Measurements from ENCODE around the gene NANOS3. TPM values are rescaled to one million over a fixed set of nuclear protein-coding genes. Genes with fewer than 3 reads are reported as not detected.

NANOS3 gene
- total RNA-seq, 2 donors from 2014 or later, result 0.64 TPM; not detected in 1

GRCh38 chr19:13929956-13930355 is 53.0 kb downstream of the NANOS3 start:
- H3K4me1 Mint-ChIP-seq, result no peaks in the 10 kb centered on the region
- no peak for TF ChIP-seq CTCF (conservative IDR thresholded peaks at IDR 0.05)
- no peak overlapping the region for H3K27ac Mint-ChIP-seq
- 96 to 100% methylated on average over 5 to 17 of the region's 17 CpGs for WGBS, 2 experiments (ENCODE audit: insufficient coverage in 1 of 2, insufficient read length in 1 of 2)
- peaks cover 17% of the 10 kb centered on the region for H3K36me3 ChIP-seq (ENCODE audit: control insufficient read depth, insufficient read depth, low read length)
- H3K9ac ChIP-seq (ENCODE audit: extremely low read depth, low read length, poor library complexity, severe bottlenecking), result no peak overlapping the region
- H3K4me3 ChIP-seq (ENCODE audit: low read length), result no peak overlapping the region
- peaks cover 32% of the 10 kb centered on the region for H3K36me3 Mint-ChIP-seq (ENCODE audit: low read depth)
- no peaks in the 10 kb centered on the region for H3K27me3 Mint-ChIP-seq (ENCODE audit: insufficient read depth)
- H3K4me1 ChIP-seq (ENCODE audit: control insufficient read depth, insufficient read depth, low read length), result no peaks in the 10 kb centered on the region
- no peaks in the 10 kb centered on the region for H3K27me3 ChIP-seq (ENCODE audit: control insufficient read depth, insufficient read depth, low read length, poor library complexity, severe bottlenecking)
- H3K27ac ChIP-seq (ENCODE audit: low read depth, low read length), result no peak overlapping the region
- no peak overlapping the region for H3K4me3 Mint-ChIP-seq
- no peaks in the 10 kb centered on the region for H3K9me3 Mint-ChIP-seq
- no peaks in the 10 kb centered on the region for H3K9me3 ChIP-seq (ENCODE audit: control insufficient read depth, low read length)
- no peak for DNase-seq

Small RNAs within 50 kb of the gene (microRNA-seq; reads per million reads assigned to microRNA genes)
- gene MIR181C (ENCODE audit: borderline microRNAs expressed), result 37.5 reads per million, percentile 63 among the genes with 10 or more reads in this experiment
- 17.8 reads per million, percentile 54 among the genes with 10 or more reads in this experiment for gene MIR181D (ENCODE audit: borderline microRNAs expressed)

Other genes starting within 250 kb of the NANOS3 start
- gene MRI1, start 112.6 kb upstream of the NANOS3 start, total RNA-seq, result 10 to 100 TPM; 19.6 to 29.6 TPM
- 100 to 1,000 TPM; 106 to 114 TPM for gene C19orf53, start 102.7 kb upstream of the NANOS3 start, total RNA-seq
- gene ZSWIM4, start 81.7 kb upstream of the NANOS3 start, total RNA-seq, result 10 to 100 TPM; 30.0 to 41.9 TPM
- gene BRME1, start 29.0 kb downstream of the NANOS3 start, total RNA-seq, result 1 to 10 TPM; 4.4 to 7.4 TPM
- 10 to 100 TPM; 45.1 to 55.9 TPM for gene CC2D1A, start 29.1 kb downstream of the NANOS3 start, total RNA-seq
- under 1 TPM in 1 of 2 donors, not detected in 1; 0.29 TPM for gene PODNL1, start 61.3 kb downstream of the NANOS3 start, total RNA-seq
- gene DCAF15, start 75.4 kb downstream of the NANOS3 start, total RNA-seq, result 10 to 100 TPM; 62.4 to 72.9 TPM
- gene RFX1, start 129.2 kb downstream of the NANOS3 start, total RNA-seq, result 10 to 100 TPM; 17.1 to 24.3 TPM
- not detected for gene RLN3, start 151.0 kb downstream of the NANOS3 start, total RNA-seq
- gene IL27RA, start 154.6 kb downstream of the NANOS3 start, total RNA-seq, result 10 to 100 TPM; 10.3 to 10.8 TPM
- gene PALM3, start 184.9 kb downstream of the NANOS3 start, total RNA-seq, result 1 to 10 TPM; 1.3 to 4.9 TPM
- 1 to 10 TPM in 1 of 2 donors, under 1 TPM in 1; 0.73 to 1.4 TPM for gene MISP3, start 195.7 kb downstream of the NANOS3 start, total RNA-seq
- 1 to 10 TPM in 1 of 2 donors, under 1 TPM in 1; 0.73 to 1.1 TPM for gene C19orf67, start 208.6 kb downstream of the NANOS3 start, total RNA-seq
- gene SAMD1, start 213.6 kb downstream of the NANOS3 start, total RNA-seq, result 100 to 1,000 TPM in 1 of 2 donors, 10 to 100 TPM in 1; 94.2 to 126 TPM
- 10 to 100 TPM; 62.1 to 73.8 TPM for gene PRKACA, start 240.6 kb downstream of the NANOS3 start, total RNA-seq

Data from endodermal cell (in vitro differentiated cells).